Thoracic aorta (tissue), 2 donors: Measurements from ENCODE around the gene RANGAP1. TPM values are rescaled to one million over a fixed set of nuclear protein-coding genes. Genes with fewer than 3 reads are reported as not detected.
A peak's percentile ranks its signal among the peaks of the same experiment; 100 is the strongest.

Source experiments
- ATAC-seq: fragments of 150-250 bp; one replicate; pipeline ENCODE4 v1.8.0; 2017; ENCODE audit warnings: low read depth; ENCODE audit not compliant: insufficient number of reproducible peaks, low FRiP score
- DNase-seq: peaks from one replicate; pipeline ENCODE4 v3.0.0-alpha.2; 2020; ENCODE audit warnings: low spot score
- H3K27ac ChIP-seq, 2 donors: fragments of 200-600 bp; sonication (generic); 1 replicate in 1 of 2; 2 replicates in 1 of 2; pipeline ENCODE4 v1.5.1; 2016; ENCODE audit warnings: mild to moderate bottlenecking in 2 of 2, moderate library complexity in 2 of 2
- H3K27me3 ChIP-seq: fragments of 200-600 bp; sonication (generic); replicated peaks from 2 replicates; pipeline ENCODE4 v1.6.0; 2016; ENCODE audit warnings: mild to moderate bottlenecking; ENCODE audit not compliant: insufficient read depth
- H3K36me3 ChIP-seq: fragments of 200-600 bp; sonication (generic); one replicate; pipeline ENCODE4 v1.5.1; 2016
- H3K4me1 ChIP-seq, 2 donors: fragments of 200-600 bp; sonication (generic); 1 replicate in 1 of 2; 2 replicates in 1 of 2; pipeline versions ENCODE4 v1.5.1 to v1.6.0; 2016; ENCODE audit warnings: low read depth in 2 of 2, mild to moderate bottlenecking in 1 of 2; ENCODE audit not compliant: control insufficient read depth in 1 of 2
- H3K4me3 ChIP-seq: fragments of 200-600 bp; sonication (generic); 2 replicates; pipeline ENCODE4 v1.5.1; 2016; ENCODE audit warnings: mild to moderate bottlenecking
- H3K9me3 ChIP-seq: fragments of 200-600 bp; sonication (generic); 2 replicates; pipeline ENCODE4 v1.5.1; 2016
- total RNA-seq, 2 donors: library from RNA; depleted of rRNA; stranded (reverse); fragments of >200 nt; gene quantifications; one replicate each; pipeline versions ENCODE4 v1.1.0 to v1.2.3, GENCODE V29; 2016
- TF ChIP-seq, protein P1 (sequence below): fragments of 200-600 bp; sonication (generic); IDR thresholded peaks from one replicate; pipeline ENCODE4 v1.5.1; 2019; ENCODE audit warnings: antibody characterized with exemption

The RANGAP1 gene
- total RNA-seq, 2 donors from 2014 or later, result 42.0 to 42.7 TPM

DNA sequence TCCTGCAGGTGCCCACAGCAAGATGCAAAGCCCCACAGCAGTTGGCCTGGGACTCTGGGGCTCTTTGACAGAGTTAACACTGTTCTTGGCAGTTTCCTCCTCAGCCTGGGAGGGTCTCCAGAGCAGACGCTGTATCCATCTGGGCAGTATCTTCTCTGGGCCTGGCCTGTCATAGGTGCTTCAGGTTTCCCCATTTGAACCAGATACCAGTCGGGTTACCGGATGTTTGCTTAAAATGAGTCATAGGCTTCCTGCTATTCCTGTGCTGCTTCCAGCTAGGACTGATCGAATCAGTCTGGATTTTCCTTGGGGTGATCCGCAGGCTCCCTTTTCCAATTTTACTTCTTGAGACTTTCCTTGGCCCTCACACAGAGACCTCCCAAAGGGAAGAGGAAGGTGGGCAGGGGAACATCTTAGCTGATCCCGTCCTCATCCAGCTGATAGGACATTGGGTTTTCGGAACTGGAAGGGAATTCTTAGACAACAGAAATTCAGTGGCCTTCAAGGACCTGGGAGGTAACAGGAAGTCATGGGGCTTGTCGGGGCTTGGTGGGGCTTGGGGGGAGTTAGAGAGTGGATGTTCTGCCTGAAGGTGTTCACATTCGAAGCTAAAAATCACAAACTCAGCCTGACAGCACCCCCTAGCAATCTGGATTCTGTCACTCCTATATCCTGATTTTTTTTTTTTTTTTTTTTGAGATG lies 2.4 kb upstream of the RANGAP1 start:
- TF ChIP-seq, protein P1, sequence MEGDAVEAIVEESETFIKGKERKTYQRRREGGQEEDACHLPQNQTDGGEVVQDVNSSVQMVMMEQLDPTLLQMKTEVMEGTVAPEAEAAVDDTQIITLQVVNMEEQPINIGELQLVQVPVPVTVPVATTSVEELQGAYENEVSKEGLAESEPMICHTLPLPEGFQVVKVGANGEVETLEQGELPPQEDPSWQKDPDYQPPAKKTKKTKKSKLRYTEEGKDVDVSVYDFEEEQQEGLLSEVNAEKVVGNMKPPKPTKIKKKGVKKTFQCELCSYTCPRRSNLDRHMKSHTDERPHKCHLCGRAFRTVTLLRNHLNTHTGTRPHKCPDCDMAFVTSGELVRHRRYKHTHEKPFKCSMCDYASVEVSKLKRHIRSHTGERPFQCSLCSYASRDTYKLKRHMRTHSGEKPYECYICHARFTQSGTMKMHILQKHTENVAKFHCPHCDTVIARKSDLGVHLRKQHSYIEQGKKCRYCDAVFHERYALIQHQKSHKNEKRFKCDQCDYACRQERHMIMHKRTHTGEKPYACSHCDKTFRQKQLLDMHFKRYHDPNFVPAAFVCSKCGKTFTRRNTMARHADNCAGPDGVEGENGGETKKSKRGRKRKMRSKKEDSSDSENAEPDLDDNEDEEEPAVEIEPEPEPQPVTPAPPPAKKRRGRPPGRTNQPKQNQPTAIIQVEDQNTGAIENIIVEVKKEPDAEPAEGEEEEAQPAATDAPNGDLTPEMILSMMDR, result no peak

DNA sequence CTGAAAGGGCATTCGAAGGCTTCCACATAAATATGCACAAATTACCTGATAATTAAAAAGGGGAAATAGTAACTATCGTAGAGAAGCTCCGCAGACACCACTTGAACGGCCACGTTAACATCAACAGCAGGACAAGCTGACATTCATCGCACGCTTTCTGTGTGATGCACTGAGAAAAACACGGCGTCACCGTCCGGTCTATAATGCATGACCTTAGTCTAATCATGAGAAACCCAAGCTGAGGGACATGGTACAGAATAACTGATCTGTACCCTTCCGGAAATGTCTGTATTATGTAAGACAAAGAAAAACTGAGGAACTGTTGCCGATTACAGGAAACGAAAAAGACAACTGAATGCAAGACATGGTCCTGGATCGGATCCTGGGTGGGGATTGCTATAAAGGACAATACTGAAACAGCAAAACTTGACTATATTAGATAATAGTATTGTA lies 678 bp upstream of the RANGAP1 start:
- TF ChIP-seq, protein P1, result no peak
- ATAC-seq, result peak; percentile 24
- Histone ChIP-seq H3K4me1 (peaks cover 10 to 40% of the 10 kb centered on the region in 2 donors), H3K27ac (peak overlapping the region; percentile 58 to 67), H3K27me3 (no peaks in the 10 kb centered on the region), H3K36me3 (peaks cover 11% of the 10 kb centered on the region), H3K4me3 (peak overlapping the region; percentile 88), H3K9me3 (no peaks in the 10 kb centered on the region)
- no peak for DNase-seq

More for the DNA sequence above, 2.4 kb upstream of the RANGAP1 start:
- H3K36me3 ChIP-seq, result peaks cover 5% of the 10 kb centered on the region
- H3K9me3 ChIP-seq, result no peaks in the 10 kb centered on the region
- H3K27ac ChIP-seq, result peak overlapping the region; percentile 36 to 73
- peaks cover 10 to 40% of the 10 kb centered on the region in 2 donors for H3K4me1 ChIP-seq
- DNase-seq, result no peak
- no peak overlapping the region for H3K4me3 ChIP-seq
- ATAC-seq, result no peak
- H3K27me3 ChIP-seq, result no peaks in the 10 kb centered on the region

DNA sequence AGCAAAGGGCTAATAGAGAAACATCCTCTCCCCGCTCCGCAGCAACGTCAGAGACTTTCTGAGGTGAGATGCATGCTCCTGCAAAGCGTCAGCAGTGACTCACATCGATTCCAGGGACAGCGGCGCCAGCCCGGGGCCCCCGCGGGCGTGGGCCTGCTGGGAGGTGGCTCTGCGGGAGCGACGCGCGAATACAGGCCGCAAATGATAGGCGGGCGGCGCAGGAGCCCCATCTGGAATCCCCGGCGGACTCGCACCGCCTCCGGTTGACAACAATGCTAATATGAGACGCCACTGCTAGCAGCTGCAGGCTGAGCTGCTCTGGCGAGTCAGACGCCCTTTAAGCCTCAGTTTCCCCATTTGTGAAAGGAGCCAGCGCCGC lies 557 bp downstream of the RANGAP1 start:
- peak overlapping the region; percentile 88 for H3K4me3 ChIP-seq
- H3K9me3 ChIP-seq, result no peaks in the 10 kb centered on the region
- peak; percentile 33 for DNase-seq

DNA sequence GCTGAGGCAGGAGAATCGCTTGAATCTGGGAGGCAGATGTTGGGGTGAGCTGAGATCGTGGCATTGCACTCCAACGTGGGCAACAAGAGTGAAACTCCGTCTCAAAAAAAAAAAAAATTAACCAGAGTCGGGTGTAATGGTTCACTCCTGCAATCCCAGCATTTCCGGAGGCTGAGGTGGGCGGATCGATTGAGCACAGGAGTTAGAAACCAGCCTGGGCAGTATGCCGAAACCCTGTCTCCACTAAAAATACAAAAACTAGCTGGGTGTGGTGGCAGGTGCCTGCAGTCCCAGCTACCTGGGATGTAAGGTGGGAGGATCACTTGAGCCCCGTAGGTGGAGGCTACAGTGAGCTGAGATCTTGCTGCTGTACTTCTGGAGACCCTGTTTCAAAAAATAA lies 1.5 kb downstream of the RANGAP1 start:
- no peaks in the 10 kb centered on the region for H3K27me3 ChIP-seq
- no peak overlapping the region for H3K27ac ChIP-seq

More for the DNA sequence above, 557 bp downstream of the RANGAP1 start:
- Histone ChIP-seq H3K36me3 (peaks cover 11% of the 10 kb centered on the region), H3K4me1 (peaks cover 9 to 36% of the 10 kb centered on the region in 2 donors), H3K27ac (peak overlapping the region; percentile 39 to 56), H3K27me3 (no peaks in the 10 kb centered on the region)
- ATAC-seq, result no peak
- TF ChIP-seq, protein P1, result no peak

DNA sequence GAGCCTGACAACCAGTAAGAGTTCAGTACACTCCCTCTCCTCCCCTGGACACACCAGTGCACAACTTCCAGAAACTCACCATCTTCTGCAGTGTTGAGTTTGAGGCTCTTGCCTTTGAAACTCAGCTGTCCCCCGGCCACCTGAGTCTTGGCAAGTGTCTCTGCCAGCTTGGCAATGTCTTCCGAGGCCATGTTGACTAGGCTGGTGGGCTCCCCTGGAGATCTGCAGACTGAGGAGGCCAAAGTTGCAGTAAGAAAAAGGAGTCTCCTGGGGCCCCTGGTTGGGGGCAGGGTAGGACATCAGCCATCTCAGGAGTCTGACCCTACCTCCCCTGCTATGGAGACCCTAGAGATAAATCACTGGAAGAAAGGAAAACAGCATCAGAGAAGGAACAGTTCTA lies 5.1 kb downstream of the RANGAP1 start:
- TF ChIP-seq, protein P1, result no peak
- no peak for ATAC-seq
- no peak overlapping the region for H3K4me3 ChIP-seq
- peaks cover 0 to 11% of the 10 kb centered on the region in 2 donors for H3K4me1 ChIP-seq
- H3K36me3 ChIP-seq, result peaks cover 28% of the 10 kb centered on the region
- no peaks in the 10 kb centered on the region for H3K9me3 ChIP-seq
- no peak overlapping the region for H3K27ac ChIP-seq
- DNase-seq, result no peak
- H3K27me3 ChIP-seq, result no peaks in the 10 kb centered on the region

More for the DNA sequence above, 1.5 kb downstream of the RANGAP1 start:
- Histone ChIP-seq H3K9me3 (no peaks in the 10 kb centered on the region), H3K4me3 (no peak overlapping the region), H3K4me1 (peaks cover 7 to 32% of the 10 kb centered on the region in 2 donors), H3K36me3 (peaks cover 18% of the 10 kb centered on the region)
- no peak for ATAC-seq
- DNase-seq, result no peak
- TF ChIP-seq, protein P1, result no peak
